ENCODE results near the gene IGFBP2. TPM values are rescaled to one million over a fixed set of nuclear protein-coding genes. Genes with fewer than 3 reads are reported as not detected.

IGFBP2 gene
- total and polyA plus RNA-seq, 7 donors: 8.2 to 33.2 (median 12.8) TPM

DNA sequence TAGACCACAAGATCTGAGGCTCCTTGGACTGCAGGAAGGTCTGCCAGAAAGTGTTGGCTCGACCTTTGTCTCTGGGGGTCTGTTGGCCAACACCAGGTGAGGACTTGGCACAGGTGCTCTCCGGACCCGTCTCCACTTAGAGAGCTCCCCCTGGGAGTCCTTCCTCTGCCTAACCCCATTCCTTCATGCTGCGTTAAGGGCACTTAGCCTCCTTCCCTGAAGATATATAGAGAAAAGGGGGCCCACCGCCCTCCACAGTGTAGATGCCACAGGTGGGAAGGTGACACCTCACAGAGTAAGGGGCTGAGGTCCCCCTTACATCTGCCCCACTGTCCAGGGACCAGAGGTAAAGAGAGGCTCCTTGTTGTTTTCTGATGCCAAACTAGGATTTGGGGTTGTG is 53.9 kb downstream of the IGFBP2 start:
- DNase-seq: no peak
- WGBS, 3 donors: 44 to 68% (median 54%) methylated on average over 5 of the region's 5 CpGs
- peaks cover 0 to 30% of the 10 kb centered on the region in 2 donors for H3K36me3 ChIP-seq (ENCODE audit: insufficient read depth in 1 of 2, low read depth in 1 of 2)
- peak overlapping the region; percentile 89 for H3K27ac ChIP-seq
- no peak for ATAC-seq
- no peaks in the 10 kb centered on the region for H3K9me3 ChIP-seq
- peaks cover 87% of the 10 kb centered on the region for H3K4me1 ChIP-seq
- TF ChIP-seq, protein P1, sequence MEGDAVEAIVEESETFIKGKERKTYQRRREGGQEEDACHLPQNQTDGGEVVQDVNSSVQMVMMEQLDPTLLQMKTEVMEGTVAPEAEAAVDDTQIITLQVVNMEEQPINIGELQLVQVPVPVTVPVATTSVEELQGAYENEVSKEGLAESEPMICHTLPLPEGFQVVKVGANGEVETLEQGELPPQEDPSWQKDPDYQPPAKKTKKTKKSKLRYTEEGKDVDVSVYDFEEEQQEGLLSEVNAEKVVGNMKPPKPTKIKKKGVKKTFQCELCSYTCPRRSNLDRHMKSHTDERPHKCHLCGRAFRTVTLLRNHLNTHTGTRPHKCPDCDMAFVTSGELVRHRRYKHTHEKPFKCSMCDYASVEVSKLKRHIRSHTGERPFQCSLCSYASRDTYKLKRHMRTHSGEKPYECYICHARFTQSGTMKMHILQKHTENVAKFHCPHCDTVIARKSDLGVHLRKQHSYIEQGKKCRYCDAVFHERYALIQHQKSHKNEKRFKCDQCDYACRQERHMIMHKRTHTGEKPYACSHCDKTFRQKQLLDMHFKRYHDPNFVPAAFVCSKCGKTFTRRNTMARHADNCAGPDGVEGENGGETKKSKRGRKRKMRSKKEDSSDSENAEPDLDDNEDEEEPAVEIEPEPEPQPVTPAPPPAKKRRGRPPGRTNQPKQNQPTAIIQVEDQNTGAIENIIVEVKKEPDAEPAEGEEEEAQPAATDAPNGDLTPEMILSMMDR (IDR thresholded peaks at IDR 0.05): no peak
- H3K4me3 ChIP-seq: no peak overlapping the region
- no peaks in the 10 kb centered on the region for H3K27me3 ChIP-seq (ENCODE audit: insufficient read depth in 3 of 3, low read length in 2 of 3)
- intact Hi-C loops (cut with DNase I): loop anchor here in 1 of 2 donors (10.0 kb wide), 1 partner anchor 1028 kb away; no protein-coding TSS in a partner anchor

DNA sequence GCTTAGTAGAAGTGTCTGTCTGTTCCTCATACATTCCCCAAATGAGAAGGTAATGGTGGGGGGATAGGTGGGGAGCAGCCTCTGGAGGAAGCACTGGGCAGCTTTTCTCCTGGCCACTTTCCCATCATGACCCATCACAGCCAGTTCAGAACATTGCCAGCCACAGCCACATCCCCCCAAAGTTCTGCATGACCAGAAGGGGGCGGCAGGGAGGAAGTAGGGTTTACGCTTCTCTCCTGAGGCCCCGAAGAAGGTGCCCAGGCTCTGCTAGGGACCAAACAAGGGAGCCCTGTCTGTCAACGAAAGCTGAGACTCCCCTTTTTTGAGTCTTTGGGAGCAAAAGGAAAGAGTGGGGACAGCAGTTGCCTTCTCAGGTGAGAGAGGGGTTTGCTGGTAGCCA is 54.4 kb downstream of the IGFBP2 start:
- Histone ChIP-seq H3K4me1 (peaks cover 83% of the 10 kb centered on the region), H3K36me3 (ENCODE audit: insufficient read depth in 1 of 2, low read depth in 1 of 2) (peaks cover 0 to 30% of the 10 kb centered on the region in 2 donors), H3K27me3 (ENCODE audit: insufficient read depth in 3 of 3, low read length in 2 of 3) (no peaks in the 10 kb centered on the region), H3K4me3 (no peak overlapping the region), H3K27ac (peak overlapping the region; percentile 89), H3K9me3 (no peaks in the 10 kb centered on the region)
- ATAC-seq (no peak), DNase-seq (no peak)
- WGBS, 3 donors: 40 to 64% (median 48%) methylated on average over 4 of the region's 4 CpGs
- intact Hi-C loops (cut with DNase I): loop anchor here in 1 of 2 donors (10.0 kb wide), 1 partner anchor 1027 kb away; no protein-coding TSS in a partner anchor
- TF ChIP-seq, protein P1 (IDR thresholded peaks at IDR 0.05): peak; percentile 16

DNA sequence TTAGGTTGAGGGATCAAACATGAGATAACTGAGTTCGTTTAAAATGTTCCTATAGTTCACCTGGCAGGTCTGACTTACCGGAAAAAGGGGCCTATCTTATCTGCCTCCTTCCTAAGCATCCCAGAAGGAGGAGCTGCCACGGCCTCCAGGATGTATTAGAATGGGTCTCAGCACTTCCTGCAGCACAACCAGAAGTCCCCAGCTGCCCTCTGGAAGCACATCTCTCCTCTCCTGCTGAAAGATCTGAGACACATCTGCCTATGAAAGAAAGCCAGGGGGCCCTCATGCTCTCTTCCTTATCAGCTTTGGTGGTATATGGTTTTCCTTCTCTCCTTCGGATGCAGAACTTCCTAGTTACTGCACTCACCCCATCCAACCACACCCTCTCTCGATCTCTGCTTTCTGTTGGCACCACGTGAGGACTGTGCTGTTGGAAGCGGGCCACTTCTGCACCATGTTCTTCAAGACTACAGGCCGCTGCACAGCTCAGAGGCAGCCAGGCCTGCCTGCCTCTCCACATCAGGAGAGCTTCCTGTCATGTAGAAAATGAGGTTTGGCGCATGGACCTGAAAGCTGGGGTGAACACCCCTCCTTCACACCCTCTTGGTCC is 55.6 kb downstream of the IGFBP2 start:
- H3K9me3 ChIP-seq: no peaks in the 10 kb centered on the region
- H3K4me1 ChIP-seq: peaks cover 73% of the 10 kb centered on the region
- ATAC-seq (peak in 2 of 4 donors; percentile 24 to 41), DNase-seq (peak in 1 of 2 donors; percentile 82)
- H3K27ac ChIP-seq: peak overlapping the region; percentile 89
- H3K4me3 ChIP-seq: no peak overlapping the region
- peaks cover 0 to 30% of the 10 kb centered on the region in 2 donors for H3K36me3 ChIP-seq (ENCODE audit: insufficient read depth in 1 of 2, low read depth in 1 of 2)
- H3K27me3 ChIP-seq (ENCODE audit: insufficient read depth in 3 of 3, low read length in 2 of 3): no peaks in the 10 kb centered on the region
- TF ChIP-seq, protein P1 (IDR thresholded peaks at IDR 0.05): no peak
- intact Hi-C loops (cut with DNase I): loop anchor here in 1 of 2 donors (10.0 kb wide), 1 partner anchor 1026 kb away; no protein-coding TSS in a partner anchor
- 36 to 54% (median 39%) methylated on average over 9 of the region's 9 CpGs for WGBS, 3 donors

DNA sequence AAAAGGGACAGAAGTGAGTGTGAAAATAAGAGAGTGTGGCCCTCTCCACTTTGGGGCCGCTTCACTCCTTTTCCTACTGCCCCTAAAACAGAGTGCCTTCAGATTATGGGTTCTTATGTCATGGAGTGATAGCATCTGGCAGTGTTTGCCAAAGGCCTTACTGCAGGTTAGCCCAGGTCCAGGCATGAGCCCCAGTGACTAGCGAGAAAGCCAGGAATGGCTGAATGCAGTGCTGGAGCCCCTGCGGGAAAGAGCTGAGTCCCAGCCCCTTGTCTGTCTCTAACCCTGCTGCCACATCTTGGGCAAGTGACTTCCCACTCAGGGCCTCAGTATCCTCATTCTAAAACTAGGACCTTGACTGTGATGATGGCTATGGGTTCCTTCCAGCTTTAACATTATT is 56.2 kb downstream of the IGFBP2 start:
- no peak for ATAC-seq
- 59 to 76% (median 64%) methylated on average over 3 of the region's 3 CpGs for WGBS, 3 donors
- H3K4me3 ChIP-seq: no peak overlapping the region

More for the DNA sequence above, 56.2 kb downstream of the IGFBP2 start:
- intact Hi-C loops (cut with DNase I): loop anchor here in 1 of 2 donors (10.0 kb wide), 1 partner anchor 1025 kb away; no protein-coding TSS in a partner anchor
- H3K27ac ChIP-seq: peak overlapping the region; percentile 89
- H3K36me3 ChIP-seq (ENCODE audit: insufficient read depth in 1 of 2, low read depth in 1 of 2): peaks cover 0 to 30% of the 10 kb centered on the region in 2 donors
- TF ChIP-seq, protein P1 (IDR thresholded peaks at IDR 0.05): no peak
- peaks cover 69% of the 10 kb centered on the region for H3K4me1 ChIP-seq
- H3K9me3 ChIP-seq: no peaks in the 10 kb centered on the region
- no peak for DNase-seq
- no peaks in the 10 kb centered on the region for H3K27me3 ChIP-seq (ENCODE audit: insufficient read depth in 3 of 3, low read length in 2 of 3)

Data from psoas muscle (tissue), 8 donors.